Esophagus squamous epithelium (tissue), 5 donors: ENCODE measurements around the gene C3AR1. TPM values are rescaled to one million over a fixed set of nuclear protein-coding genes. Genes with fewer than 3 reads are reported as not detected.
"Not testable (repeated sequence)": the region's sequence is repeated elsewhere in the genome, so short reads cannot be mapped to it uniquely, and the experiment has no call there.

Experiments used
- DNase-seq: peaks from one replicate; lab custom pipeline; 2025; lab: John Stamatoyannopoulos, UW
- H3K27ac ChIP-seq, 4 donors: fragments of 200-600 bp; sonication (generic); one replicate each; pipeline ENCODE4 v1.5.1; 2016 to 2019; ENCODE audit warnings: mild to moderate bottlenecking in 1 of 4
- H3K27me3 ChIP-seq, 4 donors: fragments of 200-600 bp; sonication (generic); 1 replicate in 3 of 4; 2 replicates in 1 of 4; pipeline versions ENCODE4 v1.5.1 to v1.6.0; 2017 to 2021; ENCODE audit warnings: antibody characterized with exemption in 1 of 4
- H3K36me3 ChIP-seq, 3 donors: fragments of 200-600 bp; sonication (generic); one replicate each; pipeline ENCODE4 v1.5.1; 2016 to 2019
- H3K4me1 ChIP-seq, 3 donors: fragments of 200-600 bp; sonication (generic); one replicate each; pipeline ENCODE4 v1.5.1; 2017 to 2019
- H3K4me3 ChIP-seq, 4 donors: fragments of 200-600 bp; sonication (generic); 1 replicate in 3 of 4; 2 replicates in 1 of 4; pipeline ENCODE4 v1.5.1; 2016 to 2019; ENCODE audit warnings: mild to moderate bottlenecking in 2 of 4, moderate library complexity in 1 of 4
- H3K9me3 ChIP-seq, 3 donors: fragments of 200-600 bp; sonication (generic); one replicate each; pipeline ENCODE4 v1.5.1; 2016 to 2019
- POLR2A ChIP-seq, 4 donors: fragments of 450-650 bp; IDR thresholded peaks; one replicate each; pipeline ENCODE4 v1.6.1; 2017; ENCODE audit warnings: antibody characterized with exemption in 4 of 4, mild to moderate bottlenecking in 4 of 4, moderate library complexity in 3 of 4
- WGBS, 2 donors: methylation state at CpG; one replicate each; pipeline ENCODE4 v1.1.5; 2018; 5-methylcytosine and 5-hydroxymethylcytosine counted together
- intact Hi-C: fragments of 100-400 bp; cut with DNase I; formaldehyde crosslinking; loops from one replicate; pipeline ENCODE4 v1.15.0; 2022
- total RNA-seq, 4 donors: library from RNA; depleted of rRNA; stranded (reverse); fragments of >200 nt; gene quantifications; one replicate each; pipeline ENCODE4 v1.1.0, GENCODE V29; 2016
- TF ChIP-seq, protein P1 (sequence below), 6 experiments: fragments of 450-650 bp in 4 of 6; fragments of 200-600 bp in 2 of 6; sonication (generic) in 2 of 6; IDR thresholded peaks; one replicate each; pipeline ENCODE4 v1.5.1; 2016 to 2019; ENCODE audit warnings: antibody characterized with exemption in 6 of 6, mild to moderate bottlenecking in 4 of 6, moderate library complexity in 4 of 6
- donor health status: DM: yes; HTN: yes; CAD: no.

C3AR1 gene
- total RNA-seq, 4 donors from 2014 or later: 0.15 to 9.5 (median 4.7) TPM

DNA sequence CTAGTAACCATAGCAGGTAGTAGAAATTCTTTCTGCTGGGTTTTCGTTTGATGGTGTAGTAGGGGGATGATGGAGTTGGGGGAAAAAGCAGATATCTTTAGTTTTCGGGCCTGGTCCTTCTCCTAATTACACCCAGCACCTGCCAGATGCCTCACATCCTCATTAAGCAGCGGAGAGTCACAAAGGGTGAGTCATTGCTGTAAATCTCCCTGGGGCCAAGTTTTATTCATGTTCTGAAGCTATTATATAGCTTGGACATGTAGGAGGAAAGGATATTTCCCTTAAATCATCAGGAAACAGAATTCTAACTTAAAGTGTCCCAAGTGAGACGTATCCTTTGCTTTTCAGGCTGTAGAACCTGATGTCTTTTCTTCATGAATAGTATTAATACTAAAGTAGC lies 11.0 kb upstream of the C3AR1 start:
- intact Hi-C loops: no loop called here
- WGBS, 2 donors: 28 to 37% methylated on average over 4 of the region's 4 CpGs

DNA sequence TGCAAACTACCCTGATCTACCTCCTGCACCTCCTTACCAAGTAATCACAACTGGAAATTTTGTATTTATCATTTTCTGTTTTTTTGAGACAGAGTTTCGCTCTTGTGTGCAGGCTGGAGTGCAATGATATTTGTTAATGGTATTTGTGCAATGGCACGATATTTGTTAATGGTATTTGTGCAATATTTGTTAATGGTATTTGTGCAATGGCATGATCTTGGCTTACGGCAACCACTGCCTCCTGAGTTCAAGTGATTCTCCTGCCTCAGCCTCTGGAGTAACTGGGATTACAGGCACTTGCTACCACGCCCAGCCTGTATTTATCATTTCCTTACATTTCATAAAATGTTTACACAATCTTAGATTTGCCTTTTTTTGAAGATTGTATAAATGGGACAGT lies 10.2 kb upstream of the C3AR1 start:
- intact Hi-C loops: no loop called here
- 72 to 90% methylated on average over 4 of the region's 4 CpGs for WGBS, 2 donors
- TF ChIP-seq, protein P1, sequence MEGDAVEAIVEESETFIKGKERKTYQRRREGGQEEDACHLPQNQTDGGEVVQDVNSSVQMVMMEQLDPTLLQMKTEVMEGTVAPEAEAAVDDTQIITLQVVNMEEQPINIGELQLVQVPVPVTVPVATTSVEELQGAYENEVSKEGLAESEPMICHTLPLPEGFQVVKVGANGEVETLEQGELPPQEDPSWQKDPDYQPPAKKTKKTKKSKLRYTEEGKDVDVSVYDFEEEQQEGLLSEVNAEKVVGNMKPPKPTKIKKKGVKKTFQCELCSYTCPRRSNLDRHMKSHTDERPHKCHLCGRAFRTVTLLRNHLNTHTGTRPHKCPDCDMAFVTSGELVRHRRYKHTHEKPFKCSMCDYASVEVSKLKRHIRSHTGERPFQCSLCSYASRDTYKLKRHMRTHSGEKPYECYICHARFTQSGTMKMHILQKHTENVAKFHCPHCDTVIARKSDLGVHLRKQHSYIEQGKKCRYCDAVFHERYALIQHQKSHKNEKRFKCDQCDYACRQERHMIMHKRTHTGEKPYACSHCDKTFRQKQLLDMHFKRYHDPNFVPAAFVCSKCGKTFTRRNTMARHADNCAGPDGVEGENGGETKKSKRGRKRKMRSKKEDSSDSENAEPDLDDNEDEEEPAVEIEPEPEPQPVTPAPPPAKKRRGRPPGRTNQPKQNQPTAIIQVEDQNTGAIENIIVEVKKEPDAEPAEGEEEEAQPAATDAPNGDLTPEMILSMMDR (IDR thresholded peaks at IDR 0.05): no peak
- TF ChIP-seq POLR2A (IDR thresholded peaks at IDR 0.05): no peak

More for the DNA sequence above, 11.0 kb upstream of the C3AR1 start:
- DNase-seq: no peak
- no peak overlapping the region for H3K27ac ChIP-seq
- H3K9me3 ChIP-seq: no peaks in the 10 kb centered on the region
- no peaks in the 10 kb centered on the region for H3K36me3 ChIP-seq
- no peak overlapping the region for H3K4me3 ChIP-seq
- TF ChIP-seq POLR2A (IDR thresholded peaks at IDR 0.05): no peak
- TF ChIP-seq, protein P1 (IDR thresholded peaks at IDR 0.05): no peak
- H3K4me1 ChIP-seq: peaks cover 0 to 25% (median 5%) of the 10 kb centered on the region in 3 donors
- H3K27me3 ChIP-seq: peaks cover 0 to 5% (median 0%) of the 10 kb centered on the region in 4 donors

DNA sequence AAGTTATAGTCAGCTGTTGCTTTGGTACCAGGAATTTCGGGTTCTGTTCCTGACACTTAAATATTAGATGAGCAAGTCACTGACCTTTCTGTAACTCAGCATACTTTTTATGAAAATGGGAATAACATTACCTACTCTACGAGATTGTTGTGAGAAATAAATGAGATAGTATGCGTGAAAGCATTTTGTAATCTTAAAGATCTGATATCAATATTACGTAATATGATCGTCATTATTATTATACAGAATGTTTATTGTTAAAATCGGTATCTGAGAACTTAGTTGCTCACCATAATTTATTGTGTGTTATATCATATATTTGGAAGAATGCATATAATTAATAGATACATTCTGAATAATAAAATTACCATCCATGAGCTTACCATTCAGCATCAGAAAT lies 9.8 kb upstream of the C3AR1 start:
- Histone ChIP-seq H3K27ac (no peak overlapping the region), H3K36me3 (no peaks in the 10 kb centered on the region), H3K9me3 (no peaks in the 10 kb centered on the region), H3K27me3 (peaks cover 0 to 5% (median 0%) of the 10 kb centered on the region in 4 donors), H3K4me3 (no peak overlapping the region), H3K4me1 (peaks cover 0 to 19% (median under 1%) of the 10 kb centered on the region in 3 donors)
- no peak for DNase-seq
- 83 to 84% methylated on average over 6 of the region's 6 CpGs for WGBS, 2 donors
- TF ChIP-seq, protein P1 (IDR thresholded peaks at IDR 0.05): no peak
- no peak for TF ChIP-seq POLR2A (IDR thresholded peaks at IDR 0.05)
- intact Hi-C loops: no loop called here

More for the DNA sequence above, 10.2 kb upstream of the C3AR1 start:
- Histone ChIP-seq H3K36me3 (no peaks in the 10 kb centered on the region), H3K27ac (no peak overlapping the region), H3K4me3 (no peak overlapping the region), H3K27me3 (peaks cover 0 to 5% (median 0%) of the 10 kb centered on the region in 4 donors), H3K9me3 (no peaks in the 10 kb centered on the region), H3K4me1 (peaks cover 0 to 23% (median 5%) of the 10 kb centered on the region in 3 donors)
- no peak for DNase-seq

DNA sequence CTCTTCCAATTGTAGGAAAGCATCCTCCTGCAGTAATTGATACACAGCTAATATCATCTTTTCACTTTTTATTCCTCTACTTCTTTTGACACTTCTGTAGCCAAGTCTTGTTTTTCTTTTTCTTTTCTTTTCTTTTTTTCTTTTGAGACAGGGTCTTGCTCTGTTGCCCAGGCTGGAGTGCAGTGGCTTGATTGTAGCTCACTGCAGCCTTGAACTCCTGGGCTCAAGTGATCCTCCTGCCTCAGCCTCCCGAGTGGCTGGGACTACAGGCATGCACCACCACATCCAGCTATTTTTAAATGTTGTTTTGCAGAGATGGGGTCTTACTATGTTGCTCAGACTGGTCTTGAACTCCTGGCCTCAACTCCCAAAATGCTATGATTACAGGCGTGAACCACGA lies 5.7 kb upstream of the C3AR1 start:
- H3K36me3 ChIP-seq, H3K9me3 ChIP-seq, H3K27ac ChIP-seq, H3K4me3 ChIP-seq, H3K27me3 ChIP-seq, intact Hi-C loops, H3K4me1 ChIP-seq, DNase-seq: not testable (repeated sequence)
- 77 to 87% methylated on average over 3 of the region's 3 CpGs for WGBS, 2 donors

DNA sequence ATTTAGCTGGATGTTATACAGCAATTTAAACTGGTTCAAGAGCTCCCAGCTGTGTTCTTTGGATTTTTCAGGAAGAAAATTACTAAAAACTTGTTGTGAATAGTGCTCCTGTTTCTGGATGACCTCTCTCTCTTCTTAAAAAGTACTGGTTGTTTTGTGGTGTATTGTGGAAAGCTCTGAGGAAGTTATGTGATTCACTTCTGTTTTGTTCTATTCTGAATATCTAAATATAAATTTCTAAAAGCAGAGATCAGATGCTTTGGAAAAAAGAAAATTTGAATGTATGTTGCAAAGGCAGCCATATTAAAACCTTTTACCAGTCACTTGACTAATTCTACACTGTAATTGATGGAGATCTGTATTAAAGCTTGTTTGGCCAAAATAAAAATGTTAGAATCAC lies 3.4 kb upstream of the C3AR1 start:
- Histone ChIP-seq H3K27ac (peak overlapping the region in 2 of 4 donors; percentile 4 to 5), H3K27me3 (no peaks in the 10 kb centered on the region), H3K4me1 (peaks cover 0 to 8% (median 0%) of the 10 kb centered on the region in 3 donors), H3K36me3 (no peaks in the 10 kb centered on the region), H3K9me3 (no peaks in the 10 kb centered on the region), H3K4me3 (no peak overlapping the region)
- DNase-seq: no peak
- intact Hi-C loops: no loop called here
- no peak for TF ChIP-seq POLR2A (IDR thresholded peaks at IDR 0.05)
- TF ChIP-seq, protein P1 (IDR thresholded peaks at IDR 0.05): no peak

DNA sequence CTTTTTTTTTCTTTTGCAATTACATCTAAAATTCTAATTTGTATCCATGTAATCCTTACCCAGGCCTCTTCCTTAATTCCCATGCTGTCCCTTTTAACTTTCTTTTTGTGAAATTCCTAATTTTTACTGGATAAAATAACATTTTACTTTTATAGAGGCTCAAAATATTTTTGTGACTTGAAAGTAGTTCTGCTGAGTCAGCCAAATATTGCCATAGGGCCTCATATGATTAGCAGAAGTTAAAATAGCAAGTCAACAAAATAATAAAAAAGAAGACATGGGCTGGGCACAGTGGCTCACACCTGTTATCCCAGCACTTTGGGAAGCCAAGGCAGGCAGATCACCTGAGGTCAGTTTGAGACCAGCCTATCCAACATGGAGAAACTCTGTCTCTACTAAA lies 2.0 kb downstream of the C3AR1 start:
- Histone ChIP-seq H3K9me3 (no peaks in the 10 kb centered on the region), H3K27ac (peak overlapping the region in 3 of 4 donors; percentile 25 to 69 (median 26)), H3K36me3 (no peaks in the 10 kb centered on the region), H3K27me3 (no peaks in the 10 kb centered on the region), H3K4me3 (peak overlapping the region in 1 of 4 donors; percentile 24), H3K4me1 (peaks cover 0 to 8% (median 0%) of the 10 kb centered on the region in 3 donors)
- TF ChIP-seq, protein P1 (IDR thresholded peaks at IDR 0.05): no peak
- TF ChIP-seq POLR2A (IDR thresholded peaks at IDR 0.05): no peak
- no peak for DNase-seq
- intact Hi-C loops: no loop called here
